Measurements from ENCODE around the gene GPR3. TPM values are rescaled to one million over a fixed set of nuclear protein-coding genes. Genes with fewer than 3 reads are reported as not detected.

GPR3 gene
- total and polyA plus RNA-seq, 2 donors, result 0.09 to 0.37 TPM

DNA sequence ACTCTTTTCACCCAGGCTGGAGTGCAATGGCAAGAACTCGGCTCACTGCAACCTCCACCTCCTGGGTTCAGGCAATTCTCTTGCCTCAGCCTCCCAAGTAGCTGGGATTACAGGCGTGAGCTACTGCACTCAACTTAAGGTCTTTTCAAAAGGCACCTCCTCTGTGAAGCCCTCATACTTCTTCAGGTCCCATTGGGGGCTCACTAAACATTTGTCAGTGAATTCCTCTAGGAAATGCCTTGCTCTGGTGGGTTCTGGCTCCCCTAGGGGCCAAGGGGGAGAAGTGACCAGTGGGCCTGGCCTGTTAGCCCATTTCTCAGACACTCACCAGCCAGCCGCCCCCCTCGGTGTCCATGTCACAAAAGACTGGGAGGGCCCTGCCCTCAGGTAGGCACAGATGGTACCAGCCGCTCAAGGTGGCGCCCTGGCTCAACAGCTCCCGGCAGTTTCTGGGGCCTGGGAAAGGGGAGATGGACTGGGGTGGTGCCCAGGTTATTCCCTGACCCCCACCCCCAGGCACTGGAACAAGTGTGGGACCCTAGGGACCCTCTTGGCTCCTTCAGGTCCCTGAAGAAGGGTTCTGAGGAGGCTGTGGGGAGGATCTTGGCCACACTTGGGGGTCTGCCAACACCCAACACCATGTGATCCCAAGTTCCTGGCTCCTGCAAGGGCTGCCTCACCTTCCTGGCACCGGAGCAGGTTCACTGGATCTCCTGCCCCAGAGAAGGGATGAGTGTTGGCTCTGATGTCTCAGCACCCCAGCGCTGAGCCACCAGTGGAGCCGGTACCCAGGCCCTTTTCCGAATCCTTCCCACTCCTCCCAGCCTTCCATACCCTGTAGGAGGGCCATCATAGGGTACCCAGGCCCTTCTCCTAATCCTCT lies 19.4 kb upstream of the GPR3 start:
- Histone ChIP-seq H3K4me3 (ENCODE audit: low read length in 2 of 2) (no peak overlapping the region), H3K36me3 (ENCODE audit: control insufficient read depth in 2 of 2, insufficient read depth in 2 of 2, low read length in 1 of 2) (no peaks in the 10 kb centered on the region), H3K4me1 (ENCODE audit: control insufficient read depth in 2 of 2, insufficient read depth in 2 of 2, low read length in 2 of 2) (peaks cover 0 to 8% of the 10 kb centered on the region in 2 donors), H3K27me3 (ENCODE audit: control insufficient read depth in 2 of 2, insufficient read depth in 1 of 2, low read length in 1 of 2) (peaks cover 0 to 7% of the 10 kb centered on the region in 2 donors), H3K27ac (ENCODE audit: low read depth in 1 of 2, low read length in 1 of 2) (no peak overlapping the region), H3K9me3 (ENCODE audit: control insufficient read depth in 2 of 2, insufficient read depth in 1 of 2, low read length in 1 of 2) (no peaks in the 10 kb centered on the region)
- DNase-seq (ENCODE audit: low read depth in 6 of 9, low spot score in 9 of 9), result no peak
- 95% methylated on average over 11 of the region's 11 CpGs for WGBS

DNA sequence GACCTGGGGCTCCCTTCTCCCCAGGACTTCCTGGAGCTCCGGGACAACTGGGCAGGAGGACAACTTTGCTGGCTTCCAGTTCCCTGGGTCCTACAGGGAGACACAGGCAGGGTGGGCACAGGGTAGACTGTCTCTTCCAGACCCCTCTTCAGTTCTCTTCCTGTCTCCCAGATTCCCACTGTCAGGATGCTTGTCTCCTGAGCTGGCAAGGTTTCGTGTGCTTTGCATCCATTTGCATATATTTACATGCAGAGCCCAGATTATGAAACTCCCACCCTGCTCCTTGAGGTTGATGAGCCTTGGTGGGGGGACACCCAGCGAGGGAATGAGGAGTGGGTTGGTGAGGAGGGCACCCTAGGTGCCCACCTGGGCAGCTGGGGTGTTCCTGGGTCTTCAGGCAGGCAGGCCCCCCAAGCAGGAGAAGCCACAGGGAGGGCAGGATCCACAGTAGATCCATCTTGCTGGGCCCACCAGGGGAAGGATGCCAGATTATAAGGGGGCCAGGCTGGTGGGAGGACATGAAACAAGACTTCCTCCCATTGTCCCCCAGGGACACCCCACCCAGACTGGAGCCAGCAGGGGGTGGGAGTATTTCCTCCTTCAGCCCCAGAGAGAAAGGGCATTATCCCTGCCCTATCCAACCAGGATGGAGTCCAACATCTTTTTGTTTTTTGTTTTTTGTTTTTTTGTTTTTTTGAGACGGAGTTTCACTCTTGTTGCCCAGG lies 17.9 kb upstream of the GPR3 start, which contains the start of gene FCN3:
Gene FCN3, minus strand, starts transcription at position 463 of the 725 bp plus-strand sequence. Its CDS starts 6 bp downstream, at position 457.
- no peak within 1 kb of the TSS for H3K4me3 ChIP-seq (ENCODE audit: low read length in 2 of 2)

DNA sequence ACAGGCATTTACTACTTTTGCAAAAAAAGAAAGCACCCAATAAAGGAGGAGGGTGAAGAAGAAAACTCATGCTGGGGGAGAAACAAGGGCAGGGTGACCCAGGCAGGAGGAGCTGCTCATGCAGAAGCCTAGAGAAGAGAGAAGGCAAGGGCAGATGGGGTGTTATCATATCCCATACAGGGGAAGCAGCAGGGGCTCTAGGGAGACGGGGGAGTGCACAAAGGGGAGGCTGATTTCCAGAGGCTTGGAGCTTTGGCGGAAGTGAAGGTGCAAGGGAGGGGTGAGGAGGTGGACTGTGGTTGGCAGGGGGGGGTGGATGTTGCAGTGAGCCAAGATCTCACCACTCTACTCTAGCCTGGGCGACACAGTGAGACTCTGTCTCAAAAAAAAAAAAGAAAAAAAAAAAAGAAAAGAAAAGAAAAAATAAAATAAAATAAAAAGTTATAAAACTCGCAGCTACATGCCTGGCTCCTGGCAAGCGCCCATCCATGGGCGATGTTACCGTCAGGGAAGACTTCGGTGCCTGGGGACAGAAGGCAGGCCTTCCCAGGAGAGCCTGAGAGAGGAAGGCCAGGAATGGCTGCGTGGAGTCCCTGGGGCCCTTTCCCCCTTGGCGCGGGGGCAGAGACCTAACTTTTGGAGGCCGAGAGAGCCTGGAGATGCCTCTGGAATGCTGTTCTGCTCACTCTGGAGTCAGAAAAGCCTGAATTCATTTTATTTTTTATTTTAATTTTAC lies 14.5 kb upstream of the GPR3 start:
- Histone ChIP-seq H3K4me3 (ENCODE audit: low read length in 2 of 2) (no peak overlapping the region), H3K9me3 (ENCODE audit: control insufficient read depth in 2 of 2, insufficient read depth in 1 of 2, low read length in 1 of 2) (no peaks in the 10 kb centered on the region), H3K36me3 (ENCODE audit: control insufficient read depth in 2 of 2, insufficient read depth in 2 of 2, low read length in 1 of 2) (no peaks in the 10 kb centered on the region), H3K27ac (ENCODE audit: low read depth in 1 of 2, low read length in 1 of 2) (no peak overlapping the region), H3K4me1 (ENCODE audit: control insufficient read depth in 2 of 2, insufficient read depth in 2 of 2, low read length in 2 of 2) (peaks cover 0 to 2% of the 10 kb centered on the region in 2 donors), H3K27me3 (ENCODE audit: control insufficient read depth in 2 of 2, insufficient read depth in 1 of 2, low read length in 1 of 2) (peaks cover 0 to 18% of the 10 kb centered on the region in 2 donors)
- no peak for DNase-seq (ENCODE audit: low read depth in 6 of 9, low spot score in 9 of 9)
- WGBS, result 94% methylated on average over 12 of the region's 12 CpGs

More for the DNA sequence above, 17.9 kb upstream of the GPR3 start, which contains the start of gene FCN3:
- H3K36me3 ChIP-seq (ENCODE audit: control insufficient read depth in 2 of 2, insufficient read depth in 2 of 2, low read length in 1 of 2), result no peaks in the 10 kb centered on the region
- no peaks in the 10 kb centered on the region for H3K9me3 ChIP-seq (ENCODE audit: control insufficient read depth in 2 of 2, insufficient read depth in 1 of 2, low read length in 1 of 2)
- H3K4me1 ChIP-seq (ENCODE audit: control insufficient read depth in 2 of 2, insufficient read depth in 2 of 2, low read length in 2 of 2), result peaks cover 0 to 1% of the 10 kb centered on the region in 2 donors
- H3K27me3 ChIP-seq (ENCODE audit: control insufficient read depth in 2 of 2, insufficient read depth in 1 of 2, low read length in 1 of 2), result peaks cover 0 to 2% of the 10 kb centered on the region in 2 donors
- no peak within 1 kb of the TSS for H3K27ac ChIP-seq (ENCODE audit: low read depth in 1 of 2, low read length in 1 of 2)
- no peak for DNase-seq (ENCODE audit: low read depth in 6 of 9, low spot score in 9 of 9)
- 93% methylated on average over 4 of the region's 4 CpGs for WGBS

DNA sequence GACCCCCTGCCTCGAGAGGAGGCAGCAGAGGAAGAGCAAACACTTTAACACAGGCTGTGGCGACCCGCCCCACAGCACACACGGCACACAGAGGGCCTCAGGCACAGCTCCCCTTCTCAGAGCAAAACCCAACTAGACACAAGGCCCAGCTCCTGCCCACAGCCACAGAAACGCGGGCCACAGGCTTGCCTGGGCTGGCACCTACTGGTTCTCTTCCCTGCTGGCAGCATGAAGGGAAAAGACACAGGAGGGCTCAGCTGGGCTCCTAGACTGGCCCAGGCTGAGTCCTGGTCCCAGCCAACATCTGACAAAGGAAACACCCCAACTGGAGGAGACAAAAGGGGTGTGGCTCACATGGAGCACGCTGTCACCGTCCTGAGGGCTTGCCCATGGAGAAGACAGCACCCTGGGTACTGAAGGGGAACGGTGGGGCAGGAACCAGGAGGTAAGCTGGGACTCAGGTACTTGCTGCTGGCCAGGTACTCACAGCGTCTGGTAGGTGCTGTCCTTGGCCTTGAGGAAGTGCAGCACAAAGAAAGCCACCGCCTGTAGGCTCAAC lies 12.8 kb upstream of the GPR3 start:
- Histone ChIP-seq H3K27me3 (ENCODE audit: control insufficient read depth in 2 of 2, insufficient read depth in 1 of 2, low read length in 1 of 2) (peaks cover 0 to 31% of the 10 kb centered on the region in 2 donors), H3K9me3 (ENCODE audit: control insufficient read depth in 2 of 2, insufficient read depth in 1 of 2, low read length in 1 of 2) (no peaks in the 10 kb centered on the region), H3K36me3 (ENCODE audit: control insufficient read depth in 2 of 2, insufficient read depth in 2 of 2, low read length in 1 of 2) (no peaks in the 10 kb centered on the region), H3K4me3 (ENCODE audit: low read length in 2 of 2) (no peak overlapping the region), H3K4me1 (ENCODE audit: control insufficient read depth in 2 of 2, insufficient read depth in 2 of 2, low read length in 2 of 2) (peaks cover 0 to 5% of the 10 kb centered on the region in 2 donors), H3K27ac (ENCODE audit: low read depth in 1 of 2, low read length in 1 of 2) (no peak overlapping the region)
- DNase-seq (ENCODE audit: low read depth in 6 of 9, low spot score in 9 of 9), result no peak
- WGBS, result 93% methylated on average over 11 of the region's 11 CpGs

DNA sequence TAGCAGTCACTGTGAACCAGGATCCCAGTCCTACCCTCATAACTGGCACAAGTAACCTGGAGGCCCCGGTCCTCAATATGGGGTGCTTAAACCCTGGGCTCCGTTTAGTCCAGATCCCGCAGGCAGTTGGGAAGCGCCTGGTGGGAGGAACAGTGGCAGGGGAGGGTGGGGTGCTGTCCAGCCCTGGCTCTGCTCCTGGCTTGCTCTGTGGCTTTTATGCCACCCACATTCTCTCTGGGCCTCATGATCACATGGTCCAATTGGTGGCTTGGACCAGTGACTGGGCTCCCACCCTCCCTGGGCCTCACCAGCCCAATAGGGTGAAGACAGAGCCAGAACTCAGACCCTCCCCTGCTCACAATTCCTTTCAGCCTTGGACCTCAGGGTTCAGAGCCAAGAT lies 12.2 kb upstream of the GPR3 start:
- H3K4me3 ChIP-seq (ENCODE audit: low read length in 2 of 2), result no peak overlapping the region
- no peak overlapping the region for H3K27ac ChIP-seq (ENCODE audit: low read depth in 1 of 2, low read length in 1 of 2)
- DNase-seq (ENCODE audit: low read depth in 6 of 9, low spot score in 9 of 9), result no peak
- H3K9me3 ChIP-seq (ENCODE audit: control insufficient read depth in 2 of 2, insufficient read depth in 1 of 2, low read length in 1 of 2), result no peaks in the 10 kb centered on the region
- WGBS, result 97% methylated on average over 4 of the region's 4 CpGs
- no peaks in the 10 kb centered on the region for H3K36me3 ChIP-seq (ENCODE audit: control insufficient read depth in 2 of 2, insufficient read depth in 2 of 2, low read length in 1 of 2)
- peaks cover 0 to 31% of the 10 kb centered on the region in 2 donors for H3K27me3 ChIP-seq (ENCODE audit: control insufficient read depth in 2 of 2, insufficient read depth in 1 of 2, low read length in 1 of 2)
- peaks cover 0 to 5% of the 10 kb centered on the region in 2 donors for H3K4me1 ChIP-seq (ENCODE audit: control insufficient read depth in 2 of 2, insufficient read depth in 2 of 2, low read length in 2 of 2)

DNA sequence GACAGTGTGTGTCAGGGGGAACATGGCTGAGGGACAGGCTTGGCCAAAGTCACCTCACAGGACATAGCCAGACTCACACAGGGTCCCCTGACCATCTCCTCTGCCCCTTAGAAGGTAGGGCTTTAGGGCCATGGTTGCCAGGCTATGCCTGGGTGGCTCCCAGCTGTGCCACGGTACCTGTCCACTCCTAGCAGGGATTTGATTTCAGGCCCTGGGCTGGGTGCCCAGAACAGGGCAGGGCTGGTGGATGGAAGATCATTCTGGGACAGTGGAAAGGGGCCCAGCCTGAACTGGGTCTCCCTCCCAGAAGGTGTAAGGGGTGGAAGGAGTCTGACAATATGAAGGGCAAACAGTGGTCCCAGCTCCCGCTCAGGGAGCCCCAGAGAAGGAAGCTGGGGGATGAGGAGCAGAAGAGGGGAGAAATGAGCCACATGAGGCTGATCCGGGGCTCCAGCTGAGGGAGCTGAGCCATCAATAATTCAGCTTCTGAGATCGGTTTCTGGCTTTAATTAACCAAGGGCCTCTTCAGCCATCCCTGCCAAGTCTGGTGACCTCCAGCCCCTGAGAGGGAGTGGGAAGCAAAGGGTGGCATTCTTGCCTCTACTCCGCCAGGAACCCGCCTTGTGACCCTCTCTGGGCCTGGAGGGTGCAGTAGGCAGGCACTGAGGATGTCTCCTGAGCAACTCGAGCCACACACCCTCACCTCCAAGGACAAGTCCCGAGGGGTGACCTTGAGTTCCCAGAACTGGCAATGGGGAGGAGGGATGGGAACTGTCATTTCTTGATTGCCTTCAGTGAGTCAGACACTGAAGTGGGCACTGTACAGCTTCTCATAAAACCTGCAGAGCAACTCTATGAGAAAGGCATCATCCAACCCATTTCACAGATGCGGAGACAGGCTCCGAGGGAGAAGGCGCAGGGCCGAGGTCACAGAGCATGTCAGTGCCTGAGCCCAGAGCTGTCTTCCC lies 11.4 kb upstream of the GPR3 start:
- peaks cover 0 to 5% of the 10 kb centered on the region in 2 donors for H3K4me1 ChIP-seq (ENCODE audit: control insufficient read depth in 2 of 2, insufficient read depth in 2 of 2, low read length in 2 of 2)

DNA sequence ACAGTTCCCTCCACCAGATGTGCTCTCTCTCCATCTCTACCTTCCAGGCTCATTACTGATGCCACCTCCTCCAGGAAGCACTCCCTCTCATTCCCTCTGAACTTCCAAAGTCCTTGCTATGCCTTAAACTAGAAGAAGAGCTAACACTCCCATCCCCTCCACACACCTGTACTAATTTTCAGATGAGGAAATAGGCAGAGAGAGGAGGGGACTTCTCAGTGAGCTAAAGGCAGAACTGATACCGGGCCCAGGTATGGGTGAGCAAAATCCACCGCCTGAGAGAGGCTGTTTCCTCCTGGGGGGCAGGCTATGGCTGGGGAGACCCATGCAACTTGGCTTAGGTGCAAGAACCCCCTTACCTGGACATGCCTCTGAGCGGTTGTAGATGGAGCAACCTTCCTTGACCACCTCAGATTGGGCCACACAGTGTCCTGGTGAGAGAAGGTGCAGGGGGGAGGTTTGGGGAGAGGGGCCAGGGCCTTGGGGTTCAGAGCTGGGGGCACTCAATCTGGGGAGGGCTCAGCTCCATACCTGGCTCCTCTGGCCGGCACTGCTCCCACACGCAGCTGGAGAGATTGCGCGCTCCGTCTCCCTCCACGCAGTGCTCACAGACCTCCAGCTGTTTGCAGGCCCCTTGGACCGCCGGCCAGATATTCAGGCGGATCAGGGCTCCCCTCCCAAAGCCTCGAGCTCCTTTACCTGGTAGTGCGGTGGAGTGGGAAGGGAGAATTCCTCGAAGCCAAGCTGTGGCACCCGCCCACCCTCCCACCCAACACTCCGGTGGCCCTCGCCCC lies 10.3 kb upstream of the GPR3 start:
- H3K36me3 ChIP-seq (ENCODE audit: control insufficient read depth in 2 of 2, insufficient read depth in 2 of 2, low read length in 1 of 2), result no peaks in the 10 kb centered on the region
- no peak overlapping the region for H3K27ac ChIP-seq (ENCODE audit: low read depth in 1 of 2, low read length in 1 of 2)
- DNase-seq (ENCODE audit: low read depth in 6 of 9, low spot score in 9 of 9), result no peak
- H3K27me3 ChIP-seq (ENCODE audit: control insufficient read depth in 2 of 2, insufficient read depth in 1 of 2, low read length in 1 of 2), result peaks cover 0 to 34% of the 10 kb centered on the region in 2 donors
- H3K9me3 ChIP-seq (ENCODE audit: control insufficient read depth in 2 of 2, insufficient read depth in 1 of 2, low read length in 1 of 2), result no peaks in the 10 kb centered on the region
- WGBS, result 88% methylated on average over 18 of the region's 18 CpGs
- no peak overlapping the region for H3K4me3 ChIP-seq (ENCODE audit: low read length in 2 of 2)
- H3K4me1 ChIP-seq (ENCODE audit: control insufficient read depth in 2 of 2, insufficient read depth in 2 of 2, low read length in 2 of 2), result peaks cover 0 to 5% of the 10 kb centered on the region in 2 donors

More for the DNA sequence above, 11.4 kb upstream of the GPR3 start:
- 96% methylated on average over 12 of the region's 12 CpGs for WGBS
- Histone ChIP-seq H3K27ac (ENCODE audit: low read depth in 1 of 2, low read length in 1 of 2) (no peak overlapping the region), H3K9me3 (ENCODE audit: control insufficient read depth in 2 of 2, insufficient read depth in 1 of 2, low read length in 1 of 2) (no peaks in the 10 kb centered on the region), H3K27me3 (ENCODE audit: control insufficient read depth in 2 of 2, insufficient read depth in 1 of 2, low read length in 1 of 2) (peaks cover 0 to 31% of the 10 kb centered on the region in 2 donors), H3K36me3 (ENCODE audit: control insufficient read depth in 2 of 2, insufficient read depth in 2 of 2, low read length in 1 of 2) (no peaks in the 10 kb centered on the region), H3K4me3 (ENCODE audit: low read length in 2 of 2) (no peak overlapping the region)
- no peak for DNase-seq (ENCODE audit: low read depth in 6 of 9, low spot score in 9 of 9)

Measured in thymus (tissue), 11 donors.